PC-9 (cell line): ENCODE measurements around the gene EOMES.

ENCODE experiments used
- CTCF ChIP-seq: fragments of 200-600 bp; sonication (generic); conservative IDR thresholded peaks from 2 replicates; pipeline ENCODE4 v1.6.1; 2017; ENCODE audit warnings: mixed run types, antibody characterized with exemption, mild to moderate bottlenecking, moderate library complexity
- EZH2 ChIP-seq: fragments of 200-600 bp; sonication (generic); IDR thresholded peaks from 2 replicates; pipeline ENCODE4 v1.8.0; 2017; ENCODE audit warnings: antibody characterized with exemption, low read depth

GRCh38 chr3:27670619-27671018 lies 51.5 kb downstream of the EOMES start:
- TF ChIP-seq CTCF (no peak), EZH2 (no peak)
